HEK293 (cell line): ENCODE results near the gene UQCC2.

Source experiments
- WT1 ChIP-seq: fragments of 450-650 bp; formaldehyde crosslinking; IDR thresholded peaks from 2 replicates; pipeline ENCODE4 v1.5.1; 2016; ENCODE audit warnings: missing biosample characterization, missing genetic modification characterization
- ZNF138 ChIP-seq: fragments of 450-650 bp; formaldehyde crosslinking; IDR thresholded peaks from 2 replicates; pipeline ENCODE4 v1.5.1; 2016; ENCODE audit warnings: missing biosample characterization, missing genetic modification characterization, borderline replicate concordance
- ZNF324 ChIP-seq: fragments of 450-650 bp; formaldehyde crosslinking; IDR thresholded peaks from 2 replicates; pipeline ENCODE4 v1.5.1; 2016; ENCODE audit warnings: missing biosample characterization, missing genetic modification characterization
- ZNF501 ChIP-seq: fragments of 450-650 bp; formaldehyde crosslinking; IDR thresholded peaks from 2 replicates; pipeline ENCODE4 v1.5.1; 2016; ENCODE audit warnings: missing biosample characterization, missing genetic modification characterization
- TF ChIP-seq, protein P1 (sequence below): fragments of 450-650 bp; formaldehyde crosslinking; IDR thresholded peaks from 2 replicates; pipeline ENCODE4 v1.5.1; 2016; ENCODE audit warnings: missing biosample characterization, missing genetic modification characterization
- TF ChIP-seq, protein P2 (sequence below): fragments of 450-650 bp; formaldehyde crosslinking; IDR thresholded peaks from 2 replicates; pipeline ENCODE4 v1.5.1; 2016; ENCODE audit warnings: missing biosample characterization, missing genetic modification characterization
- TF ChIP-seq, protein P3 (sequence below): sonication (generic); formaldehyde crosslinking; IDR thresholded peaks from 2 replicates; pipeline ENCODE4 v1.8.1; 2022; ENCODE audit warnings: mild to moderate bottlenecking, moderate library complexity, missing genetic modification reagents
- TF ChIP-seq, protein P4 (sequence below): fragments of 450-650 bp; formaldehyde crosslinking; IDR thresholded peaks from 2 replicates; pipeline ENCODE4 v1.5.1; 2016; ENCODE audit warnings: missing biosample characterization, missing genetic modification characterization
- TF ChIP-seq, protein P5 (sequence below): fragments of 450-650 bp; formaldehyde crosslinking; IDR thresholded peaks from 2 replicates; pipeline ENCODE4 v1.5.1; 2017; ENCODE audit warnings: missing biosample characterization, missing genetic modification characterization
- TF ChIP-seq, protein P6 (sequence below): fragments of 450-650 bp; formaldehyde crosslinking; IDR thresholded peaks from 2 replicates; pipeline ENCODE4 v1.5.1; 2016; ENCODE audit warnings: missing biosample characterization, missing genetic modification characterization

DNA sequence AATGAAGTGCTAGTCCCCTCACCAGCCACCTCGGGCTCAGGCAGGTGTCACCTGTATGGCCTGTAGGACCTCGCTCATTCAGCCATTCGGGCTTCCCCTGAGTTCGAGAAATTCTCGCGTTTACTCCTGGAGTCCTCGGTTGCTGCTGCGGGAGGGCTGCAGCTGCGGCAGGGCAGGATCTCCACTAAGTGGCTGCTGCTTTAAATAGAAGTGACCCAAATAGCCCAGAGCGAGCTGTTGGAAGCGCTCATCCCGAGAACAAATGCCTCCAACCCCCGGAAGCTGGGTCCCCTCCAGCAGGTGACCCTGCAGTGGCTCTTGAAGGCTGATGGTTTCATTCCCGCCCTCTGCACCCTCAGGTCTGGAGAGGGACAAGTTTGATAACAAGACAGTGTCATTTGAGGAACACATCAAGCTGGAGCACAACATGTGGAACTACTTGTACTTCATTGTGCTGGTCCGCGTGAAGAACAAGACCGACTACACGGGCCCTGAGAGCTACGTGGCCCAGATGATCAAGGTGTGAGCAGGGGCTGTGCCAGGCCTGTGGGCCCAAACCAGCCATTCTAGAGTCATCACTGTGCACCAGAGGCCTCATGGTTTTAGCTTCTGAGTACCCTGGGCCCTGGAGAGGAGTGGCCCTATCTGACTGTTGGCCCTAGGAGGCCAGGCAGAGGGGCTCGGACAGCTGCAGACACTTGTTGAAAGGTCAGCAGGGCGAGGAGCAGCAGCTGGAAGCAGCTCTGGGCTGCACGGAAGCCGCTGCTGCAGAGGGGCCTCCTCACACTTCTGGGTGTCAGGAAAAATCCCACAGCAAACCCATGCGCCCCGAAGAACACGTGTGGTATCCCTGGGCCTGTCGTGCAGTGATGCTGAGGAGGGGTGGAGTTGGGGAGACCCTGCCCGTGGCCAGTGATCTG lies 18.1 kb downstream of the UQCC2 start:
- TF ChIP-seq, protein P1, sequence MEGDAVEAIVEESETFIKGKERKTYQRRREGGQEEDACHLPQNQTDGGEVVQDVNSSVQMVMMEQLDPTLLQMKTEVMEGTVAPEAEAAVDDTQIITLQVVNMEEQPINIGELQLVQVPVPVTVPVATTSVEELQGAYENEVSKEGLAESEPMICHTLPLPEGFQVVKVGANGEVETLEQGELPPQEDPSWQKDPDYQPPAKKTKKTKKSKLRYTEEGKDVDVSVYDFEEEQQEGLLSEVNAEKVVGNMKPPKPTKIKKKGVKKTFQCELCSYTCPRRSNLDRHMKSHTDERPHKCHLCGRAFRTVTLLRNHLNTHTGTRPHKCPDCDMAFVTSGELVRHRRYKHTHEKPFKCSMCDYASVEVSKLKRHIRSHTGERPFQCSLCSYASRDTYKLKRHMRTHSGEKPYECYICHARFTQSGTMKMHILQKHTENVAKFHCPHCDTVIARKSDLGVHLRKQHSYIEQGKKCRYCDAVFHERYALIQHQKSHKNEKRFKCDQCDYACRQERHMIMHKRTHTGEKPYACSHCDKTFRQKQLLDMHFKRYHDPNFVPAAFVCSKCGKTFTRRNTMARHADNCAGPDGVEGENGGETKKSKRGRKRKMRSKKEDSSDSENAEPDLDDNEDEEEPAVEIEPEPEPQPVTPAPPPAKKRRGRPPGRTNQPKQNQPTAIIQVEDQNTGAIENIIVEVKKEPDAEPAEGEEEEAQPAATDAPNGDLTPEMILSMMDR (tag by site-specific recombination), result no peak
- TF ChIP-seq, protein P2, sequence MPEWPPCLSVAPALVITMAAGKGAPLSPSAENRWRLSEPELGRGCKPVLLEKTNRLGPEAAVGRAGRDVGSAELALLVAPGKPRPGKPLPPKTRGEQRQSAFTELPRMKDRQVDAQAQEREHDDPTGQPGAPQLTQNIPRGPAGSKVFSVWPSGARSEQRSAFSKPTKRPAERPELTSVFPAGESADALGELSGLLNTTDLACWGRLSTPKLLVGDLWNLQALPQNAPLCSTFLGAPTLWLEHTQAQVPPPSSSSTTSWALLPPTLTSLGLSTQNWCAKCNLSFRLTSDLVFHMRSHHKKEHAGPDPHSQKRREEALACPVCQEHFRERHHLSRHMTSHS (tag by site-specific recombination), result no peak
- TF ChIP-seq, protein P3, sequence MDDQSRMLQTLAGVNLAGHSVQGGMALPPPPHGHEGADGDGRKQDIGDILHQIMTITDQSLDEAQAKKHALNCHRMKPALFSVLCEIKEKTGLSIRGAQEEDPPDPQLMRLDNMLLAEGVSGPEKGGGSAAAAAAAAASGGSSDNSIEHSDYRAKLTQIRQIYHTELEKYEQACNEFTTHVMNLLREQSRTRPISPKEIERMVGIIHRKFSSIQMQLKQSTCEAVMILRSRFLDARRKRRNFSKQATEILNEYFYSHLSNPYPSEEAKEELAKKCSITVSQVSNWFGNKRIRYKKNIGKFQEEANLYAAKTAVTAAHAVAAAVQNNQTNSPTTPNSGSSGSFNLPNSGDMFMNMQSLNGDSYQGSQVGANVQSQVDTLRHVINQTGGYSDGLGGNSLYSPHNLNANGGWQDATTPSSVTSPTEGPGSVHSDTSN, result no peak
- TF ChIP-seq, protein P4, sequence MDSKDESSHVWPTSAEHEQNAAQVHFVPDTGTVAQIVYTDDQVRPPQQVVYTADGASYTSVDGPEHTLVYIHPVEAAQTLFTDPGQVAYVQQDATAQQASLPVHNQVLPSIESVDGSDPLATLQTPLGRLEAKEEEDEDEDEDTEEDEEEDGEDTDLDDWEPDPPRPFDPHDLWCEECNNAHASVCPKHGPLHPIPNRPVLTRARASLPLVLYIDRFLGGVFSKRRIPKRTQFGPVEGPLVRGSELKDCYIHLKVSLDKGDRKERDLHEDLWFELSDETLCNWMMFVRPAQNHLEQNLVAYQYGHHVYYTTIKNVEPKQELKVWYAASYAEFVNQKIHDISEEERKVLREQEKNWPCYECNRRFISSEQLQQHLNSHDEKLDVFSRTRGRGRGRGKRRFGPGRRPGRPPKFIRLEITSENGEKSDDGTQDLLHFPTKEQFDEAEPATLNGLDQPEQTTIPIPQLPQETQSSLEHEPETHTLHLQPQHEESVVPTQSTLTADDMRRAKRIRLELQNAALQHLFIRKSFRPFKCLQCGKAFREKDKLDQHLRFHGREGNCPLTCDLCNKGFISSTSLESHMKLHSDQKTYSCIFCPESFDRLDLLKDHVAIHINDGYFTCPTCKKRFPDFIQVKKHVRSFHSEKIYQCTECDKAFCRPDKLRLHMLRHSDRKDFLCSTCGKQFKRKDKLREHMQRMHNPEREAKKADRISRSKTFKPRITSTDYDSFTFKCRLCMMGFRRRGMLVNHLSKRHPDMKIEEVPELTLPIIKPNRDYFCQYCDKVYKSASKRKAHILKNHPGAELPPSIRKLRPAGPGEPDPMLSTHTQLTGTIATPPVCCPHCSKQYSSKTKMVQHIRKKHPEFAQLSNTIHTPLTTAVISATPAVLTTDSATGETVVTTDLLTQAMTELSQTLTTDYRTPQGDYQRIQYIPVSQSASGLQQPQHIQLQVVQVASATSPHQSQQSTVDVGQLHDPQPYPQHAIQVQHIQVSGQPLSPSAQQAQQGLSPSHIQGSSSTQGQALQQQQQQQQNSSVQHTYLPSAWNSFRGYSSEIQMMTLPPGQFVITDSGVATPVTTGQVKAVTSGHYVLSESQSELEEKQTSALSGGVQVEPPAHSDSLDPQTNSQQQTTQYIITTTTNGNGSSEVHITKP, result no peak
- TF ChIP-seq, protein P5, sequence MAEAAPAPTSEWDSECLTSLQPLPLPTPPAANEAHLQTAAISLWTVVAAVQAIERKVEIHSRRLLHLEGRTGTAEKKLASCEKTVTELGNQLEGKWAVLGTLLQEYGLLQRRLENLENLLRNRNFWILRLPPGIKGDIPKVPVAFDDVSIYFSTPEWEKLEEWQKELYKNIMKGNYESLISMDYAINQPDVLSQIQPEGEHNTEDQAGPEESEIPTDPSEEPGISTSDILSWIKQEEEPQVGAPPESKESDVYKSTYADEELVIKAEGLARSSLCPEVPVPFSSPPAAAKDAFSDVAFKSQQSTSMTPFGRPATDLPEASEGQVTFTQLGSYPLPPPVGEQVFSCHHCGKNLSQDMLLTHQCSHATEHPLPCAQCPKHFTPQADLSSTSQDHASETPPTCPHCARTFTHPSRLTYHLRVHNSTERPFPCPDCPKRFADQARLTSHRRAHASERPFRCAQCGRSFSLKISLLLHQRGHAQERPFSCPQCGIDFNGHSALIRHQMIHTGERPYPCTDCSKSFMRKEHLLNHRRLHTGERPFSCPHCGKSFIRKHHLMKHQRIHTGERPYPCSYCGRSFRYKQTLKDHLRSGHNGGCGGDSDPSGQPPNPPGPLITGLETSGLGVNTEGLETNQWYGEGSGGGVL (tag by site-specific recombination), result no peak
- TF ChIP-seq, protein P6, sequence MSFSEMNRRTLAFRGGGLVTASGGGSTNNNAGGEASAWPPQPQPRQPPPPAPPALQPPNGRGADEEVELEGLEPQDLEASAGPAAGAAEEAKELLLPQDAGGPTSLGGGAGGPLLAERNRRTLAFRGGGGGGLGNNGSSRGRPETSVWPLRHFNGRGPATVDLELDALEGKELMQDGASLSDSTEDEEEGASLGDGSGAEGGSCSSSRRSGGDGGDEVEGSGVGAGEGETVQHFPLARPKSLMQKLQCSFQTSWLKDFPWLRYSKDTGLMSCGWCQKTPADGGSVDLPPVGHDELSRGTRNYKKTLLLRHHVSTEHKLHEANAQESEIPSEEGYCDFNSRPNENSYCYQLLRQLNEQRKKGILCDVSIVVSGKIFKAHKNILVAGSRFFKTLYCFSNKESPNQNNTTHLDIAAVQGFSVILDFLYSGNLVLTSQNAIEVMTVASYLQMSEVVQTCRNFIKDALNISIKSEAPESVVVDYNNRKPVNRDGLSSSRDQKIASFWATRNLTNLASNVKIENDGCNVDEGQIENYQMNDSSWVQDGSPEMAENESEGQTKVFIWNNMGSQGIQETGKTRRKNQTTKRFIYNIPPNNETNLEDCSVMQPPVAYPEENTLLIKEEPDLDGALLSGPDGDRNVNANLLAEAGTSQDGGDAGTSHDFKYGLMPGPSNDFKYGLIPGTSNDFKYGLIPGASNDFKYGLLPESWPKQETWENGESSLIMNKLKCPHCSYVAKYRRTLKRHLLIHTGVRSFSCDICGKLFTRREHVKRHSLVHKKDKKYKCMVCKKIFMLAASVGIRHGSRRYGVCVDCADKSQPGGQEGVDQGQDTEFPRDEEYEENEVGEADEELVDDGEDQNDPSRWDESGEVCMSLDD (tag by site-specific recombination), result no peak
- TF ChIP-seq ZNF324 (tag by site-specific recombination) (no peak), ZNF501 (no peak), ZNF138 (tag by site-specific recombination) (no peak), WT1 (tag by site-specific recombination) (no peak)
